Spleen (tissue), 11 donors: Measurements from ENCODE around the gene BICRA. TPM values are rescaled to one million over a fixed set of nuclear protein-coding genes. Genes with fewer than 3 reads are reported as not detected.

Experiments used
- DNase-seq: peaks from one replicate; pipeline ENCODE4 v3.0.0-alpha.2; 2020
- H3K27ac ChIP-seq, 8 donors: fragments of 200-600 bp; sonication (generic) in 7 of 8; 1 replicate in 4 of 8; 2 replicates in 4 of 8; pipeline versions ENCODE4 v1.5.0 to v1.8.0; 2016 to 2021; ENCODE audit warnings: inconsistent platforms in 4 of 8, mild to moderate bottlenecking in 4 of 8, moderate library complexity in 1 of 8
- H3K27me3 ChIP-seq, 7 donors: fragments of 200-600 bp; sonication (generic) in 6 of 7; replicated peaks in 1 of 7; 1 replicate in 4 of 7; 2 replicates in 3 of 7; pipeline versions ENCODE4 v1.5.0 to v1.8.0; 2016 to 2021; ENCODE audit warnings: inconsistent platforms in 3 of 7, mild to moderate bottlenecking in 1 of 7
- H3K36me3 ChIP-seq, 6 donors: fragments of 200-600 bp; sonication (generic) in 5 of 6; 1 replicate in 4 of 6; 2 replicates in 2 of 6; pipeline versions ENCODE4 v1.5.0 to v1.8.0; 2016 to 2021; ENCODE audit warnings: inconsistent platforms in 2 of 6
- H3K4me1 ChIP-seq, 6 donors: fragments of 200-600 bp; sonication (generic) in 5 of 6; 1 replicate in 3 of 6; 2 replicates in 3 of 6; pipeline versions ENCODE4 v1.5.0 to v1.8.0; 2016 to 2021; ENCODE audit warnings: inconsistent platforms in 3 of 6
- H3K4me3 ChIP-seq, 8 donors: fragments of 200-600 bp; sonication (generic) in 7 of 8; 1 replicate in 4 of 8; 2 replicates in 4 of 8; pipeline versions ENCODE4 v1.5.0 to v1.8.0; 2016 to 2021; ENCODE audit warnings: inconsistent platforms in 4 of 8, mild to moderate bottlenecking in 4 of 8, moderate library complexity in 2 of 8
- H3K9me3 ChIP-seq, 8 donors: fragments of 200-600 bp; sonication (generic) in 7 of 8; 1 replicate in 4 of 8; 2 replicates in 4 of 8; pipeline versions ENCODE4 v1.5.0 to v1.8.0; 2016 to 2021; ENCODE audit warnings: inconsistent platforms in 4 of 8
- CTCF ChIP-seq, 11 experiments: fragments of 200-600 bp in 7 of 11; fragments of 450-650 bp in 4 of 11; sonication (generic) in 4 of 11; IDR thresholded peaks in 8 of 11; conservative IDR thresholded peaks in 3 of 11; 1 replicate in 7 of 11; 2 replicates in 4 of 11; pipeline versions ENCODE4 v1.4.0 to v1.8.0; 2016 to 2021; ENCODE audit warnings: antibody characterized with exemption in 11 of 11, inconsistent platforms in 4 of 11, mild to moderate bottlenecking in 1 of 11
- POLR2A ChIP-seq, 3 donors: fragments of 450-650 bp; IDR thresholded peaks; one replicate each; pipeline ENCODE4 v1.5.1; 2017; ENCODE audit warnings: antibody characterized with exemption in 3 of 3, mild to moderate bottlenecking in 1 of 3
- POLR2AphosphoS5 ChIP-seq, 3 donors: sonication (generic); formaldehyde crosslinking; IDR thresholded peaks; one replicate each; pipeline ENCODE4 v1.5.1; 2017; ENCODE audit warnings: antibody characterized with exemption in 3 of 3
- WGBS, 5 donors: extraction: QIAGEN DNeasy Blood & Tissue Kit in 3 of 5; methylation state at CpG; one replicate each; pipeline versions ENCODE4 v1.1.5 to v1.1.7; 2013 to 2018; 5-methylcytosine and 5-hydroxymethylcytosine counted together
- intact Hi-C: fragments of 100-400 bp; cut with DNase I; formaldehyde crosslinking; loops from one replicate; pipeline ENCODE4 v1.15.0; 2023; ENCODE audit warnings: low total_unique reads
- polyA plus RNA-seq, 3 donors: library from polyadenylated mRNA; stranded (reverse); fragments of 200-250 nt; gene quantifications; one replicate each; pipeline ENCODE4 v1.2.1, GENCODE V29; 2013
- total RNA-seq, 7 donors: library from RNA; depleted of rRNA in 3 of 7; stranded (reverse); fragments of >200 nt in 3 of 7; fragmentation: NEBNext Ultra II Directional in 4 of 7; extraction: Animal tissue kit (Norgen Biotek cat#: 25700) in 4 of 7; gene quantifications; one replicate each; pipeline versions ENCODE4 v1.1.0 to v1.2.1, GENCODE V29; 2016 to 2021
- donor health status: healthy with polysubstance abuse.
- donor health status: DM: no; HTN: no; CAD: no; lungs with moderate emphysema.
- donor health status: DM: no; HTN: no; CAD: no.
- donor health status: Bipolar disorder and iron deficiency.
- donor health status: healthy.
- donor health status: DM: no; HTN: no; CAD: no.
- donor health status: DM: yes; HTN: yes; CAD: no.

Gene BICRA
- total and polyA plus RNA-seq, 10 donors, result 2.2 to 21.8 (median 18.2) TPM

- intact Hi-C loops, result loop anchor here (2.0 kb wide), 1 partner anchor 263 kb away; no protein-coding TSS in a partner anchor
- Histone ChIP-seq H3K36me3 (peaks cover 0 to 87% (median 53%) of the 10 kb centered on the region in 6 donors), H3K4me3 (no peak overlapping the region), H3K27ac (no peak overlapping the region), H3K4me1 (peaks cover 0 to 11% (median 6%) of the 10 kb centered on the region in 6 donors), H3K27me3 (no peaks in the 10 kb centered on the region), H3K9me3 (no peaks in the 10 kb centered on the region)
- DNase-seq, result peak; percentile 85
- TF ChIP-seq CTCF (IDR thresholded peaks at IDR 0.05 in 8 of 11, conservative IDR thresholded peaks at IDR 0.05 in 3 of 11) (peak in 10 of 11 experiments; percentile 28 to 81 (median 66)), POLR2A (IDR thresholded peaks at IDR 0.05) (no peak), POLR2AphosphoS5 (IDR thresholded peaks at IDR 0.05) (peak in 1 of 3 donors; percentile 32)
- WGBS, 5 donors, result 67 to 74% (median 70%) methylated on average over 7 to 9 of the region's 9 CpGs
Measured at GRCh38 chr19:47699360-47699917, 90.5 kb downstream of the BICRA start.

- intact Hi-C loops, result loop anchor here (10.0 kb wide), 2 partner anchors 156 to 406 kb away; no protein-coding TSS in a partner anchor
- peaks cover 0 to 11% (median 6%) of the 10 kb centered on the region in 6 donors for H3K4me1 ChIP-seq
- peaks cover 0 to 70% (median 47%) of the 10 kb centered on the region in 6 donors for H3K36me3 ChIP-seq
- TF ChIP-seq POLR2AphosphoS5 (IDR thresholded peaks at IDR 0.05), result peak in 1 of 3 donors; percentile 29
- no peak for TF ChIP-seq POLR2A (IDR thresholded peaks at IDR 0.05)
- no peak for TF ChIP-seq CTCF (IDR thresholded peaks at IDR 0.05 in 8 of 11, conservative IDR thresholded peaks at IDR 0.05 in 3 of 11)
- 92 to 97% (median 94%) methylated on average over 38 to 43 of the region's 43 CpGs for WGBS, 5 donors
- no peak overlapping the region for H3K27ac ChIP-seq
- no peaks in the 10 kb centered on the region for H3K9me3 ChIP-seq
- no peak overlapping the region for H3K4me3 ChIP-seq
- no peak for DNase-seq
- H3K27me3 ChIP-seq, result no peaks in the 10 kb centered on the region
Measured at GRCh38 chr19:47700934-47701716, 92.2 kb downstream of the BICRA start.

GRCh38 chr19:47701717-47702552 is 93.0 kb downstream of the BICRA start:
- TF ChIP-seq POLR2AphosphoS5 (IDR thresholded peaks at IDR 0.05) (no peak), POLR2A (IDR thresholded peaks at IDR 0.05) (no peak), CTCF (IDR thresholded peaks at IDR 0.05 in 8 of 11, conservative IDR thresholded peaks at IDR 0.05 in 3 of 11) (no peak)
- H3K27ac ChIP-seq, result no peak overlapping the region
- H3K4me1 ChIP-seq, result peaks cover 0 to 11% (median 6%) of the 10 kb centered on the region in 6 donors
- H3K36me3 ChIP-seq, result peaks cover 0 to 63% (median 45%) of the 10 kb centered on the region in 6 donors
- DNase-seq, result no peak
- WGBS, 5 donors, result 89 to 95% (median 90%) methylated on average over 56 to 91 of the region's 91 CpGs
- intact Hi-C loops, result loop anchor here (10.0 kb wide), 2 partner anchors 157 to 407 kb away; no protein-coding TSS in a partner anchor
- H3K4me3 ChIP-seq, result no peak overlapping the region
- H3K27me3 ChIP-seq, result peaks cover 0 to 3% (median 0%) of the 10 kb centered on the region in 7 donors
- no peaks in the 10 kb centered on the region for H3K9me3 ChIP-seq
